NCI-H510A (cell line): ENCODE data around the gene RGS2.

Experiments used
- DNase-seq: peaks from one replicate; lab custom pipeline; 2025; lab: John Stamatoyannopoulos, UW

Gene RGS2, protein sequence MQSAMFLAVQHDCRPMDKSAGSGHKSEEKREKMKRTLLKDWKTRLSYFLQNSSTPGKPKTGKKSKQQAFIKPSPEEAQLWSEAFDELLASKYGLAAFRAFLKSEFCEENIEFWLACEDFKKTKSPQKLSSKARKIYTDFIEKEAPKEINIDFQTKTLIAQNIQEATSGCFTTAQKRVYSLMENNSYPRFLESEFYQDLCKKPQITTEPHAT

DNA sequence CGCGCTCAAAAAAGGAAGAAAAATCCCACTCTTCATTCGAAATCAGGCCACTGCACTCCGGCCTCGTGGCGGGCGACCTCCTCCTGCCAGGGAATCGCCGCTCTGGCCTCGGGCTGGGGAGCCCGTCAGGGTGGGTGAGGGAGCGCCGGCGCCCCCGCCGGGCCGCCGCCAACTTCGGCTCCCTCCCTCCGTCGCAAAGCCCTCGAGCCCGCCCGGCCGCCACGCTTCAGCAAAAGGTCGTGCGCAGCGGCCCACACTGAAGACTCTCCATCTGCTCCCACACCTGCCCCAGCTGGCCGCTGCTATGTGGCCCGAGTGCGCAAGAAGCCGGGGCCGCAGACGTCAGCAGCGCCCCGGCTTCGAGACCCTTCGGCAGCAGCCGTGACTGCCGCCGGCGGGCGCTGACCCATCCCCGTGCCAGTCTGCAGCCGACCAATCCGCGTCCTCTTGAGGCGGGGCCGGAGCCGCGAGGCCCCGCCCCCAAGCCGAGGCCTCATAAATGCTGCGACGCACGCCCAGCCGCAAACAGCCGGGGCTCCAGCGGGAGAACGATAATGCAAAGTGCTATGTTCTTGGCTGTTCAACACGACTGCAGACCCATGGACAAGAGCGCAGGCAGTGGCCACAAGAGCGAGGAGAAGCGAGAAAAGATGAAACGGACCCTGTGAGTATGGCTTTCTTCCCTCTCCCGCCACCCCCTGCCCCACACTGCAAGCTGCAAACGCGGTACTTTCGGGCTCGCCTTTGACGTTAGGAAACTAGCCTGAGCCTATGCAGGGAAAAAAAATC, at the start of gene RGS2:
TSS of gene RGS2 (plus strand) at position 522 of the 789 bp plus-strand sequence. CDS start at position 555, 33 bp downstream.
- peak; percentile 85 for DNase-seq

DNA sequence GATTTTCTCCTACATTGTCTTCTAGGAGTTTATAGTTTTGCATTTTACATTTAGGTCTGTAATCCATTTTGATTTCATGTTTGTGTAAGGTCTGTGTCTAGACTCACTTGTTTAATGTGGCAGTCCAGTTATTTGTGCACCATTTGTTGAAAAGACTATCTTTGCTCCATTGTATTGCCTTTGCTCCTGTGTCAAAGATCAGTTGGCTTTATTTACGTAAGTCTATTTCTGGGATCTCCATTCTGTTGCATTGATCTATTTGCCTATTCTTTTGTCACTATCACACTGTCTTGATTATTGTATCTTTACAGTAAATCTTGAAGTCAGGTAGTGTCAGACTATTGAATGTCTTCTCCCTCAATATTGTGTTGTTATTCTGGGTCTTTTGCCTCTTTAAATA, 49.7 kb upstream of the RGS2 start:
- DNase-seq, result no peak

DNA sequence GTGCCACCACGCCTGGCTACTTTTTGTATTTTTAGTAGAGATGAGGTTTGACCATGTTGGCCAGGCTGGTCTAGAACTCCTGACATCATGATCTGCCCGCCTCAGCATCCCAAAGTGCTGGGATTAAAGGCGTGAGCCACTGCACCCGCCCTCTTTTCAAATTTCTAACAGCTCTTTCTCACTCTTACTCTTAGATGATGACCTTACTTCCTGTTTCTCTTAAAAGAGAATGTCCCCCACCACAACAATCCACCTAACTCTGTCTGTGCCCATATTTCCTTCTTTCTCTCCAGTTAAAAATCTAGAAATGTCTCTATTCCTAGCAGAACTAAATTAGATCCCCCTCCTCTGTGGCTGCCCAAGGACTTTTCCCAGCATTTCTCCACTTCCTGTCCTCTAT, 46.6 kb upstream of the RGS2 start:
- no peak for DNase-seq

DNA sequence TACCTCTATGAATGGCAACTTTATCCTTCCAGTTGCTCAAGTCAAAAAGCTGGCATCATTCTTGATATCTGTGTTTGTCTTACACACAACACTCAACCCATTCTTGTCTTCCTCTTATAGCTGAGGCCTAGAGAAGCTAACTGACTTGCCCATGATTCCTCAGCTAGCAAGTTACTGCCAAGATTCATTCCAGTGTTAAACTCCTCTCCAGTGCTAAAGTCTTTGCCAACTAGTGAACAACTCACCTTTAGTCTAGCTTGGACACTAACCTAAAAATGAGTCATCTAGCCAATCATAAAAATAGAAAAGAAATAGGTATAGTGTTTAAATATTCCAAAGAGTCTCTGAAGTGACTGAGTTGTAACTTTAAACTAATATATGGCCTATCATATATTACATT, 45.6 kb upstream of the RGS2 start:
- no peak for DNase-seq

DNA sequence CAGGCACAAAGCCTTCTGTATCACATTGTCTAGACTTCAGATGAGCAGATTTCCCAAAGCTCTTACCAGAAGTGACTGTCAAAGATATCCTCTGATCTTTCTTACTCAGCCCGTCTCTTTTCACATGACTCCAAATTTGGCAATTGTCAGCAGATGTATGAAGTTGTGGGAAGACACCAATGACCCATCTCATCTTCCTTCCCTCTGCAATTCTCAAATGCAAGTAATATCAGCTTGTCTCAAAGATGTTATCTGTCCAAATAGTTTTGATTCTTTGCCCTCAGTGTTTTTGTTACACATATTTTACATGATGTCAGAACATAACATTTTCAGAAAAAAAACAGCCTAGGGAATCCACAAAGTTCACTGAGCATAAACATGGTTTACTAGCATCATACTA, 45.1 kb upstream of the RGS2 start:
- DNase-seq, result no peak

DNA sequence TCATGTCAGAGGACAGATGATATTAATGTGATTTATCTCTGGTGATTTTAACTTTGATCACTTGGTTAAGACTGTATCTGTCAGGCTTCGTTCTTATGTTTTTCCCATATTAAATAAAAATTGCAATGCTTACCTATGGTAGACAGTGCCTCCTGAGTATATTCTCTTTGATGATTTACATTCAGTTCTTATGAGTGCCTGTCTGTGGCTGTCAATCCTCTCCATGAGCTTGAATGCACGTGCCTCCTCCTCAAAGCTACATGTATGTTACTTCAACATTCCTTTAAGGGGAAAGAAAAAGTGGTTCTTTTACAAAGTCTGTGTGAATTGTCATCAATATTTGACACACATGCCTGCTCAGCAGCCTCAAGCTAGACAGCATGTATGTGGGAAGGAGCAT, 44.2 kb upstream of the RGS2 start:
- no peak for DNase-seq

DNA sequence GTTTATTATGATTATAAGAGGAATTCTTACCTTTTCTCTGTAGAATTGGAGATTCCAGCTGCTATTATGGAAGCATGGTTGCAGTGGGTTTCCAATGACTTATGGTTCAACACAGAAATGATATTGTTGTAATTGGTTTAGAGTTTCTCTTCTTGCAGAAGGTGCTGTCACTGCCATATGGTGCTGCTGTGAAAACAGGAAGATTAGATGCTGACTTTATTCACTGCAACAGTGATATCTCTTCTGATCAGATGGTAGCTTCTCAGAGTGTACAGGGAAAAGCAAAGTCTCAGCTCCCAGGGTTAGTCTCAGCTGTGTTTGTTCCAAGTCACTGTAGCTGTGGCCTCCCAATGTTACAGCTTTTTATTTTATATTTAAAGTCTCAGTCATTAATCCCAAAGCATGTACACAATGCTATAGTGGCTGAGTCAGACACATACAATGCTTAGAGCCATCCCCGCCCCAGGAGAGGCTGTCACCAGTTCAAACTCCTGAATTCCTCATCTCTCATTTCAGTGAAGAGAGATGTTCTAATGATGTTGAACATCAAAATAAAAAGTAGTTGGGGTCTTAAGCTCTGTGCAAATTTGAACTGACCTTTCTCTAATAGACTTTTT, 42.7 kb upstream of the RGS2 start:
- no peak for DNase-seq

DNA sequence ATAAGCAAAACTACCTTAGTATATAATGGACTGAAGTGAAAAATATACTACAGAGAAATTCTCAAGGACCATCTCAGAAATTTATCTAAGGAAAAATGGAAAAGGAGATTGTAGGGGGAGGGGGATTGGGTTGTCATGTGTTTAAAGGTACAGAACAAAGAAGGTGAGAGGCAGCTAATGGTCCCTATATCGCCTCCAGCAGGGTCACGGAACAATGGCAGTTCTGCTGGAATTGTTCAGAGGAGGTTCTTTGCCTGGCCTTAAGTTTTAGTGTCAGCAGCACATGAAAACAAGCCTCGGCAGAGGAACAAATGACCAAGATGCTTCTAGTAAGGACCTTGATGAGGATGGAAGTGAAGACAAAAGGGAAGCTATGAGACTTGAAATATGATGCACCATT, 42.0 kb upstream of the RGS2 start:
- DNase-seq, result no peak

DNA sequence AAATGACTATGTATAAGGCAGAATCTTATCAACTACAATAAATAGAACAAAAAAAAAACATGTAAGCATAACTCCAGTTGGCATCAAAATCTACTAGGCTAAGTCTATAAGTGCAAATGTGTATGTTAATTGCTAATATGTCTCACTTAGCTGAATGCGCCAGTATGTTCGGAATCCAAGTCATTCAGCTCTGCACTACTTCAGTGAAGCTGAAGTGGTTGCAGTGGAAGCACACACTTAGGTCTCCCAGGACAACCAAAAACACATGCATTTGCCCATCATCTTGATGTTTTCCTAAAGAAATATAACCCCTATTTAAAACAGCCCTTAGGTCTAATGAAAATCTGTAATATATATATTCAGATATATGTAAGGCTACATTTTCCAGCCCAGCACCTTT, 41.0 kb upstream of the RGS2 start:
- no peak for DNase-seq

DNA sequence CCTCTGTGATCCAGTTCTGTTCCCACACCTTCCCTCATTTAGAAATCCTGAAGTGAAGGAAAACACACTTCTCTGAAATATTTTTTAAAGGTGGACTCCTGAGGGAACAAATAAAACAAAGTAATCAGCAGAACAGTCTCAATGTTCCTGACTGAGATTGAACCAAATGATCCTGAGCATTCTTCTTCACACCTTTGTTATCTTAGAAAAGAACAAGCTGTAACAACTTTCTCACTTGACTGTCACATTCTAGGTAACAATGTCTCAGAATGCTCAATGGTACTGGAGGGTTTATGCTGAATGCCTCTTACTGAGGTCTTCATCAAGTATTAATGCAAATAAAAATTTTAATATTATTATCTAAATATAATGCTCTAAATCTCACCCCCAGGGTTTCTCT, 40.4 kb upstream of the RGS2 start:
- no peak for DNase-seq

DNA sequence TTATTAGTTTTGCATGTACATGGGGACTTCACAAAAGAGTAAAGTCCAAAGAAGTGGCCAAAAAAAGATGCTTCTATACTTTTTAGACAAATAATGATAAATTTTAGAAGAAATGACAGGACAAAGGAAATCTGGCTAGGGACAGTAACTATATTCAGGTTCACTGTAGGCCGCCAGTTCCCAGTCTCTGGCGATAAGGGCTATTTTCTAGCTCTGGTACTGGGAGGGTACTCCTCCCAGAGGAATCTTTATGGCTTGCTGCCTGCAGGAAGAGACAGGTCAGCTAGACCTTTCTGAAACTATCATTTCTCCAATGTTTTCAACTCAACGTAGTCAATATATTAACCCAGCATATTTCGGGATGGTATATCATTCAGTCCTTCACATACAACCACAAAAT, 37.5 kb upstream of the RGS2 start:
- no peak for DNase-seq

DNA sequence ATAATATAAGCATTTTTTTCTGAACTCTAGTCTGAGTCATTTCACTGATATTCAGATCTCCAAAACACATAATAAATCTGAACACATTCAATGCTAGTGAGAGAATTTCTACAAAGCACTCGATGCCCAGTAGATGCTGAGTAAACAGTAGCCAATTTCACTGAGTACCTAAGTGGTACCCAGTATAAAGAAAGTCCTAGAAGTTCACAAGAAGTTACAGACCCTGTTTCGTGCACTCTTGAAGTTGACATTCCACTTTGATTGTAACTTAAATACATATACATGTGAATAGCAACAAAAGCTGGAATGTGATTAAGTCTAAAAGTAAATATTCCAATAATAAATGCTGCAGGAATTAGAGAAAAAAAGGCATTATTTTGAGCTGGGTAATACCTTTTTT, 33.2 kb upstream of the RGS2 start:
- DNase-seq, result no peak

DNA sequence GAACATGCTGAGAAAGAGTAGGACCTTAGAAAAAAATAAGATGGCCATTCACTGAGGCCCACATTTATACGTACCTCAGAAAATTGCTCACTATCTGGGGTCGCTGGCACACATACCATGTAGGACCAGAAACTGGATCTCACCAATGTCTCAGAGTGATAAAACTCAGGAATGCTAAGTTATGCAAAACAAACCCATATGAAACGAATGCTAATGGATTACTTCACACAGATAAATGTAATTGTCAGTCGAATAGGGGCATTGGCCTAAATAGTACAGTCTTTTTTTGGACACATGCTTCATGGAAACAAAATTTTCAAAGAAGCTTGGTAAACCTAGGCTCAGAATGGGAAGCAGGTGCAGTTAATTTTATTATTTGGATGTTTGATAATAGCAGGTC, 32.6 kb upstream of the RGS2 start:
- no peak for DNase-seq

DNA sequence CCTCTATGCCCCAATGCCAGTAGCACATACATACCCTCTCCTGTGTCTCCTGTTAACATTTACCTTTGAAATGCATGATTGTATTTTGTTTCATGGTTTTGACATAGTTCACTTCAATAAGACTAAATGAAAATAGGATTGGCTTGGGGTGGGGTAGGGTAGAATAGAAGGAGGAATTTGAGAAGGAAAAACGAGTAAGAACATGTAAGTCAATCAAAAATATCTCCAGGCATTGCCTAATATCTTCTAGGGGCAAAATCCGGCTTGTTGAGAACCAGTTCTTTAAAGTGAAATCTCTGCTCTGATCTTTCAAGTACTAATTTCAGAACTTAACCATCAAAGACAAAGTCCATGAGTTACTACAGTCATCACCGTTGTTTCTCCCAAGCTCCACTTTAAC, 31.8 kb upstream of the RGS2 start:
- no peak for DNase-seq

DNA sequence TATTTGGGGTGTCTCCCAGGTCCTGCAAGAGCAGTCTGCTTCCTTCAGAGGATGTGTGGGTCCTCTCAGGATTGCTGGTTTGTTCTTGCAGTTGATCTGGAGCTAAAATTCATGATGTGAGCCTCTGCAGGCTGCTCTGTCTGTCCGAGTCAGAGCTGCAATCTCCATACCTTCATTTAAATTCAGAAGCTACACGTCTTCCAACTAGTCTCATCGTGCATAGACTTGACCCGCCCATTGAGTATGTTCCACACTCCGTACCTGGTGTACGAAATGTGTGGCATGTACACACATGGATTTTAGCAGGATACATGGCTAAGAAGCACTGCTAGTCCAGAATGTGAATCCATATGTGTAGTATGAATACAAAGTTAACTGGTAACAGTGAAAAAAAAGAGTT, 25.0 kb upstream of the RGS2 start:
- DNase-seq, result no peak

DNA sequence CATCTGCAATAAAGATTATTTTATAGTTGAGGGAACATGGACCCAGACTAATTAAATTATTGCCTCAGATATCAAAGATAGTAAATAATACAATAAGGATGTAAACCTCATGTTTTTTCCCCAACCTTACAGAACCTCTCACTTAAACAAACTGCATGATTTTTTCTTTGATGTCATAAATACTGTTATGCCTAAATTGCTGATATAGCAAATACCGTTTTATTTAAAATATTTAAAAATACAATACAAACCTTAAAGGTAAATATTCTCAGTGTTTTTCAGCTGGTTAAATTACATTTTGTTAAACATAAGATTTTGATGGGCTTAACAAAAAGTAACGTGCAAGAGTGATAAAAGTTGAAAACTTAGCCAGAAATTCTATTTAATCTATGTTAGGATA, 24.4 kb upstream of the RGS2 start:
- DNase-seq, result no peak

DNA sequence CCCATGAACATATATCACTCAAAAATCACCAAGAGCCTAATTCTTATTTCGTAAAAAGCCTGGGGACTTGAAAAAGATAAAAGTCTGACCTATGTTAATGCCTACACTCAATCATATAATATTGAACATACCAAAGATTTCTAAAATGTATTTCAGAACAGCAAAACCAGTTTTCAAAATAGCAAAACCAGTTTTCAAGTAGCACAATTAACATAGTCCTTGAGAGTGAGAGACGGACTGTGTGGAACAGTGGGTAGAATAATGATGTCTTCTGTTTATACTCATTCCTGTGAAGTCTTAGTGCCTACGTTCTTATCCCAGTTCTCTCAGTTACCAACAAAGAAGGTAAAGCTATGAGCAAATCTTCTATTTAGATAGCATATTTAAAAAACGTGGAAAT, 22.3 kb upstream of the RGS2 start:
- no peak for DNase-seq

DNA sequence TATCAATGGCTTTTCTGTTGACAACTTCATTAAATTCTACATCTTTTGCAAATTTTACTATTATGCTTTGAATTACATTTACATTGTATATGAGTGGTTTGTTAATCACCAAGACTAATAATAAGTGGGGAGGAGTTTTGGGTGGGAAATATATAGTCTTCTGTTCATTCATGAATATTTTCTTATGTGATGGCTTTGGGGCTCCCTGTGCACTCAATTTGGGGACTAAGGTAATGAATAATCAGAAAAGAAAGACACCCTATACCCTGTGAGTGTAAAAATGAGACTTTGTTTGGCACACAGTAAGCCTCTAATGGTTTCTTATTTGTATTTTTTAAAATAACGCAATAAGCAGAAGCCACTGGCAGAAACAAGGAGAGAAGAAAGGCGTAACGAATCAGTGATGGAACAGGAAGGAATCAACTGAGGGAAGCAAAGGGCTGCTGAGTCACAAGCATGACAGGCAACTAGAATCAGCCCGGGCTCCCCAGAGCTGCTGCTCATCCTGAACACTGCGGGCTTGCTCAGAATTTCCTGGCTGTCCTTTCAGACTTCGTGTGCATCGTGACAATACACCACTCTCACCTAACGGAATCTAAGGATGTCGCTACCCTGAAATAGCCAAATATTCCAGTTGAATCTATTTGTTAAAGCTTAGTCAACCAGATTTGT, 20.8 kb upstream of the RGS2 start:
- DNase-seq, result no peak

DNA sequence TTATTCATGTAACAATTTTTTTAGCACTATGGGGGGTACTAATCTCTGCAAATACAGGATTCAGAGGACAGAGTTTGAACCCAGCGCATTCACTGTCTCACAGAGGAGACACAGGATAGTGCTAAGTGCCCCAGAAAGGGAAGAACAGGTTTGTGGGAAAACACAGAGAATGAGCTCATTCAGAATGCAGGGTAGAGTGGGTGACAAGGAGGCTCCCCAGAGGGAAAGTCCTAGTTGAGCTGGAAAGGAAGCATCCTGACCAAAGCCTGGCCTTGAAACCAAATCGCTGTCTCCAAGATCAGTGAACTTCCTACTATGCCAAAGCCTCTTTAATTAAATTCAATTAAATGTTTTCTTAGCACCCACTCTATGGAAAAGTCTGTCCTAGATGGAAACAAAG, 19.0 kb upstream of the RGS2 start:
- no peak for DNase-seq

DNA sequence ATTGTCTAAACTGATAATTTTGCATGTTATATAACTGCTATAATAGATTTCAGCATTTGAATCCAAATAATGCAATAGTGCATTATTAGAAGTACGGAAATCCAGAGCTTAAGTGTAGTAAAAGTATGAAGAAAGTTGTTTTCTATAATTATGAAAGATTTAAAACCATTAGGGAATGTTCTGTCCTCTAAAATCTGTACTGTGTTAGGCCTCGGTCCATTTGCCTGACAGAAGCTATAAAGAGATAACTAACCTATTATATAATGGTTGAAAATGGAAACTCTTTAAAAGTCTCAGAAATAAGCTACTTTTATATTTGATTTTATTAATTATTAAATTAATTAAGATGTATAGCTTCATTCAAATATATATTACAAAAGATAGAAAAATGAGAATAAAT, 16.2 kb upstream of the RGS2 start:
- DNase-seq, result no peak

DNA sequence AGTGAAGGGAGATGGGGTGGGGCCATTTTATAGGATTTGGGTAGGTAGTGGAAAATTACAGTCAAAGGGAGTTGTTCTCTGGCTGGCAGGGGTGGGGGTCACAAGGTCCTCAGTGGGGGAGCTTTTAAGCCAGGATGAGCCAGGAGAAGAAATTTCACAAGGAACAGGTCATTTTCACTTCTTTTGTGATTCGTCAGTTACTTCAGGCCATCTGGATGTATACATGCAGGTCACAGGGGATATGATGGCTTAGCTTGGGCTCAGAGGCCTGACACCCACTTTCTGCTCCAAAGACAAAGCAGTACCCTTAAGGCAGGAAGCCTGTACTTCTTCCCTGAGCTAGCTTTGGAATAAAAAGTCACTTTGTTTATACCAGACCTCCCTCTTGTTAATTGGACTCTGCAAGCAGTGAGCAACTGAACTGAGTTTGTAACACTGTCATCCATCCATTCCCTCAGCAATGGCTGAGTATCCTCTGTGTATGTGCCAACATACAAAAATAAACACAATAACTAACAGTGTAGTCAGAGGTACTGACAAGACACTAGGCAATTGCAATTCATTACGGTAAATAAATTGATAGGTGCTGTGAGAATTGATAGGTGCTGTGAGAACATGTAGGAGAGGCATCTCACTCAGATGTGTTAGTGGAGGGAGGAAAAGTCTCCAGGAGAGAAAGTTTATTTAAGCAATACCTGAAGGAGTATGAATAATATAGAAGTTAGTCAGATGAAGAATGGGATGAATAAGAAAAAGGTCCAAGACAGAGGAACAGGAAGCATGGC, 14.7 kb upstream of the RGS2 start:
- DNase-seq, result no peak

DNA sequence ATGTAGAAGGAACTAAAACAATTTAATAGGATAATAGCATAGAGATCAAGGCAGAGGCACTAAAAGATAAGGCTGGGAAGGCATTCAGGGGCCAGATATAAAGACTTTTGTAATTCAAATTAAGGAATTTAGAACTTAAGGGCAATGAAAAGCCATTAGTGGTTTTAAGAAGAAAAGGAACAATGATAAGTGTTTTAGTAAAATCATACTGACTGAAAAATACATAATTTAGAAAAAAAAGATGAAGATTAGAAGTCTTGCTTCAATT, 14.1 kb upstream of the RGS2 start:
- no peak for DNase-seq
